GM12873 (cell line): ENCODE results near the gene SSTR5.

Experiments
- CTCF ChIP-seq: IDR thresholded peaks from 2 replicates; pipeline ENCODE4 v1.5.1; 2012; ENCODE audit warnings: low read depth, mild to moderate bottlenecking, moderate library complexity, low read length, control low read depth; ENCODE audit not compliant: insufficient read depth; ENCODE audit errors: missing control alignments

Gene SSTR5

GRCh38 chr16:1108299-1109252 is 36.0 kb downstream of the SSTR5 start:
- no peak for TF ChIP-seq CTCF

- TF ChIP-seq CTCF: no peak
Measured at GRCh38 chr16:1109648-1110047, 37.1 kb downstream of the SSTR5 start.

- TF ChIP-seq CTCF: no peak
Measured at GRCh38 chr16:1112506-1113184, 40.1 kb downstream of the SSTR5 start.

GRCh38 chr16:1113489-1113888 is 40.9 kb downstream of the SSTR5 start:
- TF ChIP-seq CTCF: no peak

- TF ChIP-seq CTCF: no peak
Measured at GRCh38 chr16:1113889-1114526, 41.5 kb downstream of the SSTR5 start.

GRCh38 chr16:1116693-1117077 is 44.1 kb downstream of the SSTR5 start:
- no peak for TF ChIP-seq CTCF
